Stimulated activated CD8-positive, alpha-beta memory T cell treated with anti-CD3 and anti-CD28 coated beads, Interleukin-2, amount 100 ng/mL, for 48 hours (primary cell): ENCODE data around the gene NHERF1.

ENCODE experiments used
- DNase-seq, 2 donors: peaks; one replicate each; pipeline ENCODE4 v3.0.0-alpha.2; 2020; ENCODE audit warnings: low read depth in 2 of 2

Gene NHERF1

DNA sequence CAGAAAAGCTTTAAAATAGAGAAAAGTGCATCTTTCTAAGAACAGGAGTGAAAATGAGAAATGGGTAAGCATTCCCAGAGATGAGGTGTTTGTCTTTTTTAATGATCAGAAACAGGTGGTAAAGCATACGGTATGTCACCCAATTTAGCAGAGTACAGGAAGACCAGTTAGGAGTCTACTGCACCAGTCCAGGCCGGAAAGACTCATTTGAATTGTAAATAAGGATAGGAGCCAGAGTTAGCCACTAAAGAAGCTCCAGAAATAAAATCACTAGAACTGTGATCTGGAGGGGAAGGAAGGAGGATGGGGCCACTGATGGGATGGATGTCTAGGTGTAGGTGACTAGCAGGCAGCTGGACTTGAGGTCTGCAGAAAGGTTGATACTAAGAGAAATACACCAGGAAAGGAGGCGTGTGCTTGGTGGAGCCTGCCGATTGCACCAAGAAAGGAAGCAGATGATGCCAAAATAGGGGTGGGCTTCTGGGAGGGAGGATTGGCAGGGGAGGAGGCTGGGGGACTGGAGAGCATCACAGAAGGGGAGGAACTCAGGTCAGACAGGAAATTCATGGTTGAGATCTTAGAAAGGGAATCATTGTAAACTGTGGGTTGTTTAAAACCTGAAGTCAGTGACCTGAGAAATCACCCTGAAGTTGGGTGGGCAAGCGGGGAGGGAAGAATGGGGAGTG is 35.8 kb downstream of the NHERF1 start:
- no peak for DNase-seq

DNA sequence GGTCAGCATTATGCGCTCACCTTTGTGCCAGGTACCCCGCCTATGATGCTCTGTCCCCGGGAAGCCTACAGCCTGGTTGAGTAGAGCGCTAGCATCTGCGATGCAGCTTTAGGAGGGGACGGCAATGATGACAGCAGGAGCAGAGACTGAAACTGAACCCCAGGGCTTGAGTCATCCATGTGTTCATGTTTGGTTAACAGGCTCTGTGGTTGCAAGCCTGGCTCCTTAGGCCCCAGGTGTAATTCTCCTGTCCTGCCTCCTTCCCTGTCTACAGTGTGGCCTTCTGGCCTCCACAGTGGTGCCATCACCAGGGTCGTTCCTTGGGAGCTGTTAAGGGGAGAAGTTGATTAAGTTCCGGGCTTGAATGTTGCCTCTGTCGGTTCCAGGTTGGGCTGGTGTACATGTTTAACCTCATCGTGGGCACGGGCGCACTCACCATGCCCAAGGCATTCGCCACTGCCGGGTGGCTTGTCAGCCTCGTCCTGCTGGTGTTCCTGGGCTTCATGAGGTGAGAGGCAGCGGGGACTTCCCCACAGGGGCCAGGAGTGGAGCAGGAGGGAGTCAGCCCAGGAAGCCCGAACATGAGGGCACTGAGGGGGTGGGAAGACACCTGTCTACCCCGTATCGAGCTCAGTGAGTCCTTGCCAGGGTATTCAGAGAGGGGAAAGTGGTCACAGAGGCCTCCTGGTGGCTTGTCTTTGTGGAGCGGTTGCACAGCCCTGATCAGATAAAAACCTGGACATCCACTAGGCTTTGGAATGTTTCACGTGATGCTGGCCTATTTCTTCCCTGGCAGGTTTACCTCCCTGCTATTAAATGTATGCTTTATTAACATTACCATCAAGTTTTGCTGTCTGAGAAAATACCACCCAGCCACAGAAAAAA is 36.9 kb downstream of the NHERF1 start:
- no peak for DNase-seq

DNA sequence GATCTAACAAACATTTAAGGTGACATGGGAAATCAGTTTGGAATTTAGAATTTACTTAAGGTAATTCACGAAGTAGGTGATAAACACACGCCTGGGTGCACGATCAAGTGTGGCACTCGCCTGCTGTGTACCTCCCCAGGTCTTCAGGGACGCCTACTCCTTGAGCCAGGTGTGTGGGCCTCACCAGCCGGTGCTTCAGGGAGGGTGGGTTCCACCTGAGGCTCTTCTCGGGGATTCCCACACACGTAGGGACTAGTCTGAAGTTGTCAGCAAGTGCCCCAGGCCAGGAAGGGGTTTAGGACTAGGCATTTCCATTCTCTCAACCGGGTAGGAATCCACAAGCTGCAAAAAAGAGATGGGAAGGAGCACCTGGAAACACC is 37.5 kb downstream of the NHERF1 start:
- no peak for DNase-seq

DNA sequence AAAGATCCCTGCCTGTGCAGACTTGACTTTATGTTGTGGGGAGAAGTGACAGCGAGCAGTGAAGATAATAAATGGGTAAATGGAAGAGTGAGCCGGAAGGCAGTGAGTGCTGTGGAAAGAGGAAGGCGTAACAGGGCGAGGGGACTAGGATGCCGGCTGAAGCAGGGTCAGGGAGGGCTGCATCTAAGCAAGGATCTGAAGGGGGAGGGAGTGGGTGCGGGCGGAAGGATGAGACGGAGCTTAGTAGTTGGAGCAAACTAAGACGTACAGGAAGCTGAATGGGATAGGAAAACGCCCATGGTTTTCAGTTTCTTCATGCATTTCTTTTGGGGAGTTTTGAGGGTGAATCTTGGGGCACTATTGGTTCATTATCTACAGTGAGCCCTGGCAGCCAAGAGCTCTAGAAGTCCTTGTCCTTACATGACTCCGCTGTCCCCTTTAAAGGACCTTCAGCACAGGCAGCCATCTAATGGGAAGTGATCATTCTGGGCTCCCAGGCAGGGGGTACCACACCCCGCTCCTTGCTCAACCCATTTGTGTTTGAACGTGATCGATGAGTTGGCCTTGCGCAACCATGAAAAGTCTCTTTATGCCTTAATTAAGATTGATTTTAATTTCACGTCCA is 38.1 kb downstream of the NHERF1 start:
- DNase-seq, result no peak

DNA sequence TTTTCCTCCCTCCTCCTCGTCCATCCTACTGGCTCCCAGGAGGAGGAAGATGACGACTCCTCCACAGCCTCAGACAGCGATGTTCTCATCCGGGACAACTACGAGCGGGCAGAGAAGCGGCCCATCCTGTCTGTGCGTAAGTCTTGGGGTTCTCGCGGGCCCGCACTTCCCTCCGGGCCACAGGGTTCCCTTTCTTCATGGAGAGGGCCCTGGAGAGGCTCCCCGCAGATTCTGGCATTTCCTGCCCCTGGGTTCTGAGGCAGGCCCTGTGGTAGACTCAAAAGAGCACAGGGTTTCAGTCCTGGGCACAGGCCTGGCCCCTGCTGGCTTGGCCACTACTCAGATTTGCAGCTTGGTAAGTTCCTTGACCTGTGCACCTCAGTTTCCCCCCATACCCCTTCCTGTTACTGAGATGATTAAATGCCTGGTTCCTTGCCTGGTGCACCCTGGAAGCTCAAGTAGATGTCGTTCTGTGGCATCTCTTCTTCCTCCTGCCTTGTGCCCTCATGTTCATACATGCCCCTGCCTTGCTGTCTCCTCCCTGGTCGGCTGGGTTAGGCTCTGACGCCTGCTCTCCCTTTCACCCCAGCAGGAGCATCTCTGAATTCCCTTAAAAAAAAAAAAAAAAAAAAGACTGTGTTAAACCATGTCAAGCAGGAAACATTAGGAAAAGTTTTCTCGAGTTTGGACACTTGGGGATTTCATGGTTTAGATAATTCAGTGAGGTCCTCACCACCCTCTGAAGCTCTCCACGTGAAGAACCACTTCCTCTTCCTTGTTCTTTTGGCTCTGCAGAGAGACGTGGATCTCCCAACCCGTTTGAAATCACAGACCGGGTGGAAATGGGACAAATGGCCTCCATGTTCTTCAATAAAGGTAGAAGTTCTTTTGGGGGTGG is 42.0 kb downstream of the NHERF1 start:
- DNase-seq, result no peak

DNA sequence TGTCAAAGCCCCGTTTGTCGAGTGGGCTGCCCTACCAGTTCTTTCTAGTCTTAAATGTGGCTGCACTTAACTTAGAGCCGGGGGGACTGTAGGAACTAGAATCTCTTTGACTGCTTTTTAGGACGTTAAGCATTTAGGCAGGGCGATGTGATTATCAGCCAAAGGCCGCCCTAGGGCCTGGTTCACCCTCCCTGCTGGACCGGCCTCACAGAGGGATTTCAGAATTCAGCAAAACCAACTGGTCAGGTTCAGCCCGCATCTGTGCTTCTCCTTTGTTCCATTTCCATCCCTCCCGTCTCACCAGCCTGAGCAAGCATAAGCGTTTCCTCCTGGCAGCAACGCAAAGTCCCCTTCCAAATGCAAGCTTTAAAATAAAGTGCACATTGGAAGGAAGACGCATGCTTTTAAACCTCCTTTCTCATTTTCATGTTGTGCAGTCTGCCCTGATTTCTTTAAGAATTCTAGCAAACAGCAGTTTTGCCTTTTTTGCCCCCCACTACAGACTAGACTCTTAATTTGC is 44.2 kb downstream of the NHERF1 start:
- DNase-seq, result no peak

DNA sequence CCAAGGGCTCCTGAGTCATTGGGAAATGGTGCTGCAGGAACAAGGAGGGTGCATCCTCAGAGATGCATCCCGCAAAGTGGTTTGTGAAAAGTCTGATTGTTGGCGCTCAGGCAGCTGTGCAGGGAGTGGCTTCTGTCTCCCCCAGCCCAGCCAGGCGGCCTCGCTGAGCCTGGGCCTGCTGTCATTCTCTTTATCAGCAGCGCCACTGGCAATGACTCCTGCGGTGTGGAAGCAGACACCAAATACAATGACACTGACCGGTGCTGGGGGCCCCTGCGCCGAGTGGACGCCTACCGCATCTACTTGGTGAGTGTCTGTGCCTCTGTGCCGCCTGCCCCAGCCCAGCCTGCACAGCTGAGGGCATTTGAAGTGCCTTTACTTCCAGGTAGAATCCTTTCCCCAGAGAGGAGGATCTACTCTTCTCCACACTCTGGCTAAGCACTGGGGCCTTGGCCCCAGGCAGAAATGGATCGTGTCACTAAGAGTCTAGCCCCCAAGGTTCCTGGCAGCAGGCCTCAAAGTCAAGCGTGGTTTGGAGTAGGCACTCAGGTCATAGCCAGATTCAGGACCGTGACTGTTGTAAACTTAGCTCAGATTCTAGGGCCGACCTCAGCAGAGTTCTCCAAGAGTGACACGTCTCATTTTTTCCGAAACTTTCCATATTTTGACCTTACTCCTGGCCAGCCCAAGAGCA is 47.0 kb downstream of the NHERF1 start:
- no peak for DNase-seq

DNA sequence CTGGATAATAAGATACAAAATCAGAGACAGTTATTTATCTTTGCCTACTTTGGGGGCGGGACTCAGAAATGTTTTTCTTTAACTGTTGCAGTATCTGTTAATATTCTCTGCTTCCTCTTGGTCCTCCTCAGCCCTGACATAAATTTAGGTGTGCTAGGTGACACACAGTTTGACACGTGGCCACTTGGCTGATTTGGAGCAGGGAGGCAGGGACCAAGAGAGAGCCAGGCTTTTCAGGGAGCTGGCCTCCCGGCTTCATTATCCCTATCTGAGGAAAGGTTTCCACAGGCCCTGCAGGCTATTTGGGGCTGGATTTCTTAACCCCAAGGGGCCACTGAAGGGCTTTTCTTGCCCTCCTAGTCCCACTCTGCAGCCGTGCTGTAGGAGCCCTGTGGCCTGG is 47.8 kb downstream of the NHERF1 start:
- DNase-seq, result no peak

DNA sequence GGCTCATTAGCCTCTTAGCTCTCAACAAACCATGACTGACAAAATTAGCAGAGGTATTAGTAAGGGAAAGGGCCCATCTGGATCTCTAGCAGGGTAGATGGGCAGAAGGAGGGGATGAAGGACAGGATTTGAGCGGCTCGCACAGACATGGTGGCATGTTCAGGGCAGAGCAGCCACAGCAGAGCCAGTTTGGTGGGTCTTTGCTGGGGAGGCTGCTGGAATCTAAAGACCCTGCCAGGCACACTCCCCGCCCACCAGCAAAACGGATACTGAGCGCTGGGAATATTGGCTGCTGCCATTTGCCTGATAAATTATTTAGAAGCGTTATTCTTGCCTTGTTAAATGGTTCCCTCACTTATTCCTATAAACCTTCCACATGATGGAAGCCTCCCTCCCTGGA is 48.4 kb downstream of the NHERF1 start:
- DNase-seq, result no peak

DNA sequence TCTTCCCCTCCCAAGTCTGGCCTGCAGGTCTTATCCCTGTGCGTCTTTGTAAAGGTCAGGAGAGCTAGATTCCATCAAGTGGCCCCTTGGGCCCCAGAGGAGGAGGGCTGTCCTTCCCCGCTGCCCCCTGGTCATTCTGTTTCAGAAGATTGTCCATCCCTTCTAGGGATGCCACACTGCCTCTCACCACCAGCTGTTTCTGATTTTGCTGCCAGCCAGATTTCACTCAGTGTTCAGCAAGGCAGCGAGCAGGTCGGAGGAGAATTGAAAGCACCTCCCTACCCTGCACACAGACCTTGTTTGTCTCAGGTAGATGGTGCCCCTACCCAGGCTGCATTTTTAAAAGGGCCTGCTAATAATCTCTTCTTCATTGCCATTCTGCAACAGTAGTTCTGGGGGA is 49.4 kb downstream of the NHERF1 start:
- DNase-seq, result no peak

DNA sequence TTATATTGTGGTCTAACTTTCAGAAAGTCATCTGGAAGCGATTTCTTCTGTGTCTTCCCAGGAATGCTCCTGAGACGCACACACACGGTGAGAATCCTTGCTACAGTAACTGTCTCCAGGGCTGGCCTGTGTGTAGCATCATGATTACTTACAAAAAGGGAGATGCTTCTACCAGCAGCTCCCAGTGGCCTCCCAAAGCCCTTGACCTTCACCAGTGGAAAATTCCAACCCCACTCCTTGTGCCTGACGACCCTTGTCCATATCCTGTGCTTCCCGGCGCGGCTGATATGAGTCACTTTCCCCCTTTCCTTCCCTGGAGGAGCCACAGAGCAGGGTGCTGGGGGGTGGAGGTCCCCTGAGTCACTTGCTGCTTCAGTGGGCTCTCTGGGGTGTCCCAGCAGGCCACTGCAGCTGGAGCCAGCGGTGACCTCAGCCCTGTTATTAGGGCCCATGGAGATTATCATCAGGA is 49.8 kb downstream of the NHERF1 start:
- DNase-seq, result no peak

DNA sequence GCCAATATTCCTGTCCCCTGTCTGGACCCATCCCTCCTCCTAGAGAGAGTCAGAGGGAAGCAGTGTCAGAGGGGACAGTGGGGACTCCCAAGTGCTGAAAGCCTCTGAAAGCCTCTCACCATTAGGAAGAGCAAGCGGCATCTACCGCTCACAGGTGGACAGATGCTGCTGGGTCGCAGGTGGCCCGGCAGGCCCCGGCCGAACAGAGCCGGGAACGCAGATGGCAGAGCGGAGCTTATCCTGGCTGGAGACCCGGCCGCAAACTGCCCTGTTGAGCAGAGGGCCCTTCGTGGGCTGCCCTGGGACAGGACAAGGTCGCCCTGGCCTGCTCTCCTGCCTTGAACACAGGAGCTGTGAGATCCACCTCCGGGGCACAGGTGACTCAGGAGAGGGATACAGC is 50.7 kb downstream of the NHERF1 start:
- no peak for DNase-seq

DNA sequence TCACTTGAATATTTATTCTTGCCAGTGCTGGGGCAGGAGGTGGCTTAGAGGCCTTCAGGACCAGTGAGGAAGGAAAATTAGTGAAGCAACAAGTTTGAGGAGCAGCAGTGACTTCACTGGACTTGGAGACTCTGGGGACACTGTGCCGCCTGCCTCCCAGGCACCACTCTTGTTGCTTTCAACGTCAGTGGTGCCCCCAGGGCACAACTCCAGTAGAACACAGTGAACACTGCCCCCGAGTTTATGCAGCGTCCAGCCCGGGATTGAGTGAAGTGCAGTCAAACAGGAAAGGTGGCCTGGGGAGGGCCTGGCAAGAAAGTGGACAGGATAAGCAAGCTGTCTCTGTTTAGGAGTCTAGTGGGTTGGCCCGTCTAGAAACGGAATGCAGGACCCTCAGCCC is 52.1 kb downstream of the NHERF1 start:
- DNase-seq, result no peak

DNA sequence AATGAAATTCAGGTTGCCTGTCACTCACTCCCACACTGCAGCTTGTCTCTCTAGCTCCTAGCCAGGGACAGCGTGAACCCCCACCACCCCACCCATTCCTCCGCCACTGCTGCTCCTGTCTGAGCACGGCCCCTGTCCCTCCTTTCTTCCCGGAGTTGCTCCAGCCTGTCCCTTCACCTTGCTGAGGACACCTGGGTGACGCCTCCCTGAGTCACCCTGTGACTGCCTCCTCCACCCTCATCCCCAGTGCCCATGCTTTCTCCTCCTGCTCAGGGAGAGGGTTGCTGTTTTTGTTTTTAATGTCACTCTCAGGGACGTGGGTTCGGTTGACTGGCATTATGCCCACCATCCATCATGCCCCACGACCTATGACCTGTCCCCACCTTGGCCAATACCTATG is 53.5 kb downstream of the NHERF1 start:
- DNase-seq, result no peak

DNA sequence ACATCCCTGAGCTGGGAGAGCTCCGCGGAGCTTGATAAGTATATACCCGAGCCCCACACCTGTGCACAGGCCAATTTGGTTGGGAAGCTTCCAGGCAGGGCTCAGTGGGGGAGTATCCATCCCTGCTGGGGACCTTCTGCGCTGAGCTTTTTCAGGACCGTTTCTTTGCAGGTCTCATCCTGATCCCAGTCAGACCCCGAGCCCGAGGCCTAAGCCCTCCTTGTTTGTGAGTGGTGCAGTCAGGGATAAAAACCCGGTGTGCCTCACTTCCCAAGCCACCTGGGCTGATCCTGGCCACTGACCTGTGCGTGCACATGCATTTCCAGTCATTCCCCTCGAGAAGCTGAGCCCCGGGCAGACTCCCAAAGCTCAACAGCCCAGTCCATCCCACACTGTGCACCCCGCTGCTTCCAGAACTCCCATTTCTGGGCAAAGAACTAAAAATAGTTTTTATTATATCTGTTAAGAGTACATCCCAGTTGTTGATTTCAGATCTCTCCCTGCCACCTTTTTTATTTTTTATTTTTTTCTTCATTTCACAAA is 55.0 kb downstream of the NHERF1 start:
- no peak for DNase-seq

DNA sequence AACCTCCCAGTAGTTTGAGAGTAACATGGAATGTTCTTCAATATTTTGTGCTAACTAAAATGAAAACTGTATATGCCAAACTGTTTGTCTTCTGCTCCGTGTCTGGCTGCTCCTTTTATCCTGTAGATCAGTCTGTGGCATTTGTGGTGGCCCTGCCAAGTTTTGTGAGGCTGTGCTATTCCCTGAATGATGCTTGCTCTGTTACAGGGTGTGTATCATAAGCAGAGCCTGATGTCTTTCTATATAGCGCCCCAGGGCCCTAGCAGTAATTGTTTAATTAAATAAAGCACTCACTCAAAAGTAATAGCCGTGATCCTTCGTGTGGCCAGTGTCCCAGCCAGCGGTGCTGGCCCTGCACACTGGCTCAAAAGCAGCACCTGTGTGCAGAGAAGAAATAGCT is 55.5 kb downstream of the NHERF1 start:
- DNase-seq, result no peak

DNA sequence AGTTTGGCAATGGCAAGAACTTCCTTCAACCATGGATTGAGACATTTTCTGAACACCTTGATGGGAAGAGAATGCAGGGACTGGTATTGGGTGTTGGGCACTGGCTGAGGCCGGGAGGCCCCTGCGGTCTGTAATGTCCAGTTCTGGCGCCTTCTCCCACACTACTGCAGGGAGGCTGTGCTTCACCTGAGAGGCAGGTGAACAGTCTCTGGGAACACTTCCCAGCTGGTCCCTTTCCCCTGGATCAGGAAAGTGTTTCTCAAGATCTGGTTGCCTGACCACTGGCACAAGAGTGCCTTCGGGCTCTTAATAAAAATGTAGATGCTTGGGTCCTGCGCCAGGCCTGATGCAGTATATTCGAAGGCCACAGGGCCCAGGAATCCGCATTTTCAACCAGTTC is 56.3 kb downstream of the NHERF1 start:
- no peak for DNase-seq

DNA sequence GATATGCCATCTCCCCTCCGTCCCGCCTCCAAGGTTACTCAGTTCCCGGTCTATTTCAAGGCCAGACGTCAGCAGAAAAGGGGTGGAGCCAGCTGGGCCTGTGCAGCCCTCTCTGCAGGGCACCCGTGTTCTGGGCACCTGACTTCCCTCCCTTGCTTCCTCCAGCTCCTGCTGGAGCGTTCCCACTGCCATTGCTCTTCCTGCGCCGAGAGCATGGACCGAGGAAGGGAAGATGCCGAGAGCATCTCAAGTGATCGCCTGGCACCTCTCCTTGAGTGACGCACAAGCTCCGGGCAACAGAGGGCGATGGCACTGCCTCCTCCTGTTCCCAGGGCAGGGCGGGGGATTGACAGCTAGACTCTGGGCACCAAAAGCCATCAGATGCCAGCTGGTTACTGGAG is 57.2 kb downstream of the NHERF1 start:
- no peak for DNase-seq

DNA sequence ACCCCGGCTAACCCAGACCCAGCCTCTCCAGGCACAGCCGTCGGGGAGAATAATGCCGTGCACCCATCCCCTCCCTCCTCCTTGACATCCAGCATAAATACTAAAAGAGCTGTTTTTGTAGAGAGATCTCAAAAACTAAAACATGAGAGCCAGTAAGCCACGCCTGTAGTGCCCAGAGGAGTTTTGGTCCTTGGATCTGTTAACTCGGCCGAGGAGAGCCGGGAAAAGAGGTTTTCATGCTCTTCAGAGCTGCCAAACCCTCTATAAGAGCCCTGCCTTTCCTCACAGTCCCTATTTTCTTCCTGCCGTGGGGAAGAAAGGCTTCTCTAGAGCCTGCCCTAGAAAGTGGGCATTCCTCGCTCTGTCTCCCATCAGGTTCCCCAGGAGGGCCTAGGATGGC is 57.9 kb downstream of the NHERF1 start:
- no peak for DNase-seq

DNA sequence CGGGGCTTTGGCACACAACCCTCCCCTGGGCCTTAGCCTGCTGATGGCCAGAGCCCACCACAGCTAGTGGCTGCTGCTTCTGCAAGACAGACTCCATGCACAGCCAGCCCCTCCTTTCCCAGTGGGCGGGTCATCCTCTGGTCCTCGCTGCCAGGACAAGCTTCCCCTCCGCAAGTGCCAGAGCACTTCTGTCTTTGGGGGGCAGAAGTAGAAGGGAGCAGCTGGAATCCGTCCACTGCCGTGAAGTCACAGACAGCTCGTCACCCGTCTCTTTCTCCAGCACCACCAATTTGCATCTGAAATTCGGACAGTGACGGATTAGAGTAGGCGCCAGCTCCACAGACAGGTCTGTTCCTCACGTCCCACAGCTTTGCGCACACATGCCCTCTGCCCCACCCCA is 59.0 kb downstream of the NHERF1 start:
- no peak for DNase-seq

DNA sequence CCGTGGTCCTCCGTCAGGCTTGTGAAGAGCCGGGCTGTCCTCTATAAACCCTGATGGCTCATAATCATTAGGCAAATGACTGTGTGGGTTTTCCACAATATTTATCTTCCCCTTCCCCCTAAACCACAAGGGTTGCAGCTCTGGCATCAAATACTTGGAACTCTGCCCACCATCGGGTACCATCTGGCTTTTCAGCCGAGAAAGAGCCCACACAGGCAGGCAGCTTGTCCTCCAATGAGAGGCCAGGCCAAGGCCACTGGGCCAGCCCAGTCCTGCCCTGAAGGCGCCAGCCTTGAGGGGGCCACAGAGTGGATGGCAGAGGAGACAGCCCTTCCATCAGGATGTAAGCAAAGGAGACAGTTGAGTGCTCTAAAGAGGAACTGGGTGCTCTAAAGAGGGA is 59.5 kb downstream of the NHERF1 start:
- DNase-seq, result no peak
